Upper lobe of left lung (tissue), 4 donors: ENCODE measurements around the gene IGFL1.

Source experiments
- CTCF ChIP-seq, 6 experiments: fragments of 450-650 bp in 4 of 6; fragments of 200-600 bp in 2 of 6; sonication (generic) in 2 of 6; IDR thresholded peaks; one replicate each; pipeline ENCODE4 v1.5.1; 2016 to 2019; ENCODE audit warnings: antibody characterized with exemption in 6 of 6
- EP300 ChIP-seq, 4 donors: sonication (generic); formaldehyde crosslinking; IDR thresholded peaks; one replicate each; pipeline ENCODE4 v1.5.1; 2017; ENCODE audit warnings: antibody characterized with exemption in 4 of 4, control low read depth in 2 of 4
- POLR2A ChIP-seq, 4 donors: fragments of 450-650 bp; IDR thresholded peaks; one replicate each; pipeline ENCODE4 v1.5.1; 2016 to 2017; ENCODE audit warnings: antibody characterized with exemption in 4 of 4, mild to moderate bottlenecking in 2 of 4

- TF ChIP-seq POLR2A (IDR thresholded peaks at IDR 0.05) (no peak), CTCF (IDR thresholded peaks at IDR 0.05) (no peak), EP300 (IDR thresholded peaks at IDR 0.05) (no peak)
These were observed 9.4 kb upstream of the IGFL1 start for GRCh38 chr19:46220038-46220615.
